UCSD-AML1 (cell line): Measurements from ENCODE around the gene MMUT.
"Not testable (repeated sequence)": the region's sequence is repeated elsewhere in the genome, so short reads cannot be mapped to it uniquely, and the experiment has no call there.

ENCODE experiments used
- DNase-seq: peaks from one replicate; lab custom pipeline; 2025; ENCODE audit not compliant: unreplicated experiment; lab: John Stamatoyannopoulos, UW

MMUT gene

DNA sequence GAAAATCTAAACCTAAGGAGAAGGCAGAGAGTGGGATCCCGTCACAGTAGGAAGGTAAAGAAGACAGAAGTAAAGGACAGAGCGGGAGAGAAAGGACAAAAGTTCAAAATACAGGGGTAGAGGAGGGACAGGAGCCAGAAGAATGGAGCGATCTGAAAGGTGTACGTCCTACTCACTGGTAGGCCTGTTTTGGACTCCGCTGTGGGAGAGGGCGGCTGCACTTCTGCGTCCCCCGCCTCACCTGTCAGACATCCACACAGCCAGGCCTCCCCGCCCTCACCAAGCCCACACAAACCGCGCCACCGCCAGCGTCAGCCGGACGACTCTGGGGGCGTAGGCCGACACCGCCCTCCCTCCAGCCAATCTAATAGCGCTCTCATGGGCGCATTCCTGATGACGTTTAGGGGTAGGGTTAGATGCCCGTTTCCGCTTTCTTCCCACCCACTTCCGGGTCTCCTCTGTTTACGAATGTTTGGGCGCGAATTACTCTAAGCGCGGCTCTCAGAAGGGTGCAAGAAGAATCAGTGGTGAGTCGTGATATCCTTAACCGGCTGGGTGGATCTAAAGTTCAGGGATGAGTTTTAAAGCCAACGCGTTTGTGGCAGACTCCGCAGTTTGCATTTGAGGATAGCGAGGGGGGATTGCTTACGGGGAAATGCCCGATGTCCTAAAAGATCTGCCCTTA, at the start of gene MMUT, which contains the start of gene CENPQ:
MMUT (minus strand) TSS at position 327 of the 685 bp plus-strand sequence. CDS start 3,787 bp downstream, outside the sequence.
CENPQ (plus strand) TSS at position 444 of the 685 bp plus-strand sequence. CDS start 6,807 bp downstream, outside the sequence.
- peak; percentile 89 for DNase-seq

DNA sequence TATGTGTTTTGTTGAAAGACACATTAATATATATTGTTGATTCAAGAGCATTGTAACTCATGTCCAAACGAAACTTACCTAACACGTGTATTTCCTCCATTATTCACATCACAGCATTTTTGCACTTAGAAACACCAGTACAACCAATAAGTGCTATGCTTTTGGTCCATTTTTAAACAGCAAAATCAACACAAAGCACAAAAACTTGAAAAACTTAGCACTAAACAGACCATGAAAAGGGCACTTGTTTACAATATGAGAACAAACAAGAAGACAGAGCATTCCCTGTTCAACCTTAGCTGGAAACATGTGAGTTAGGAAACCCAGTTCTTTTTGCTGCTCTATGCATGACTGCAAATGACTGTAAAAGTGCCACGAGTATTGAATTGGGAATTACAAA, 46.3 kb upstream of the MMUT start:
- DNase-seq, result no peak

DNA sequence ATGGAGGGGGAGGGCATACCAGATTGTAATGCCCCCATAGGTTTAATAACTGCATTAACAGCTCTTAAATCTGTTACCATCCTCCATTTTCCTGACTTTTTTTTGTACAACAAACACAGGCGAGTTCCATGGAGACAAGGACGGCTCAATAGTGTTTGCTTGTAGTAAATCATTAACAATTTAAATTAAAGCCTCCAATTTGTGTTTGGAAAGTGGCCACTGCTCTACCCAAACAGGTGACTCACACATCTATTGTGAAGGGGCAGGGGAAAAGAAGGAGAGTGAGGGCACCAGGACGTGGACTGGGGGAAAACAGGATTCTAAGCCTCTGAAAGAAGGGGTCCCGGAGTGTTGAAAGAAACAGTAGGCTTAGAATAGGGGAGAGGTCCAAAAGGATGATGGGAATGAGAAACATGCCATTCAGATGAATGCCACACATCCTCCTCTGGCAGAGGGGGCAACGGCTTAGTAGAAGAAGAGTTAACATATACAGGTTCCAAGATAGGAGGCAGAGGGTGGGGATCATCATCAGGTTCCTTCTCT, 43.6 kb upstream of the MMUT start:
- DNase-seq, result no peak

- DNase-seq, result no peak
Observed at GRCh38 chr6:49504666-49505065, 41.6 kb upstream of the MMUT start.

- no peak for DNase-seq
Observed at GRCh38 chr6:49499623-49500022, 36.6 kb upstream of the MMUT start, which contains the start of gene GLYATL3. Gene GLYATL3 (plus strand): TSS chr6:49499923. CDS start chr6:49511991, 12,068 bp downstream.

DNA sequence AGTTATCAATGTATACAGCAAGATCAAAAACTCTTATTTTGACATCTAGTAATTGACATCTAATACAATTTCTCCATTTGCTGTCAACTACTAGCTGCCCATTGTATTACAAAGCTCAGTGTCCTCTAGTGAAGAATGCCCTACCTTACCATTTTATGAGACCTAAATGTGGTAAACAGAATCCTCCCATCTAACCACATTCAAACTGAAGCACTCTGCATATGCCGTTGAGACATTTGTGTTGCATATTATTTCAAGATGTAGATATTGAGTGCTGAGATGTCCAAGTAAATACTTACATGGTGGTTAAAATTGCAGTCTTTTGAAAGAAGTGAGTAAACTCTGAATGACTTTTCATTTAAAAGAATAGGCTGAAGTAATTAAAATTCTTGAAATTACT, 36.1 kb upstream of the MMUT start:
- DNase-seq, result no peak

DNA sequence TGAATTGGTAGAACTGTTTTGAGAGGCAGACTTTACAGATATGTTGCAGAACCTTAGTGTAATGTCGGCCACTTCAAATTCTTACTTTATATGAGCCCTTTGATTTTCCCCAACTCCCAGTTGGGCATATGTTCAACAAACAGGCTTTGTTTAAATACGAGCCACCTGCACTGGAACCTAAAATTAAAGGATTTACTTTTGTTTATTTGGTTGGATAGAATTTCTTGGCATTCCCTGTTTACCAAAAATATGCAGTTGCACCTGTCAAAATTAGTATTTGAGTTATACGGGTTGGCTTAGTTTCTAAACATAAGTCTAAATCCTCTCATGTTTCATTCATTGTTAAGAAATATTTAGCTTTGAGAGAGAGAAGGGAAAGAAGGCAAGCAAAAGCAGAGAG, 34.3 kb upstream of the MMUT start:
- no peak for DNase-seq

DNA sequence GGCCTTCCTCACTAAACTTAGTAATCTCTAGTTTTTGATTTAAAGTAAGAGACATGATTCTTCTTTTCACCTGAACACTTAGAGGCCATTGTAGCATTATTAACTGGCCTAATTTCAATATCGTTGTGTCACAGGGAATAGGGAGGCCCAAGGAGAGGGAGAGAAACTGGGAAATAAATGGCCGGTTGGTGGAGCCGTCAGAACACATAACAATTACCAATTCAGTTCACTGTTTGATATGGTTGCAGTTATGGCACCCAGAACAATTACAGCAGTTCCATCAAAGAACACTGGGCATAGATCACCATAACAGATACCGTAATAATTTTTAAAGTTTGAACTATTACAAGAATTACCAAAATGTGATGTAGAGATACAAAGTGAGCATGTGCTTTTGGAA, 27.6 kb upstream of the MMUT start:
- DNase-seq, result no peak

GRCh38 chr6:49483380-49483779, 20.3 kb upstream of the MMUT start:
- not testable (repeated sequence) for DNase-seq

- not testable (repeated sequence) for DNase-seq
Observed at GRCh38 chr6:49481846-49482245, 18.8 kb upstream of the MMUT start.

DNA sequence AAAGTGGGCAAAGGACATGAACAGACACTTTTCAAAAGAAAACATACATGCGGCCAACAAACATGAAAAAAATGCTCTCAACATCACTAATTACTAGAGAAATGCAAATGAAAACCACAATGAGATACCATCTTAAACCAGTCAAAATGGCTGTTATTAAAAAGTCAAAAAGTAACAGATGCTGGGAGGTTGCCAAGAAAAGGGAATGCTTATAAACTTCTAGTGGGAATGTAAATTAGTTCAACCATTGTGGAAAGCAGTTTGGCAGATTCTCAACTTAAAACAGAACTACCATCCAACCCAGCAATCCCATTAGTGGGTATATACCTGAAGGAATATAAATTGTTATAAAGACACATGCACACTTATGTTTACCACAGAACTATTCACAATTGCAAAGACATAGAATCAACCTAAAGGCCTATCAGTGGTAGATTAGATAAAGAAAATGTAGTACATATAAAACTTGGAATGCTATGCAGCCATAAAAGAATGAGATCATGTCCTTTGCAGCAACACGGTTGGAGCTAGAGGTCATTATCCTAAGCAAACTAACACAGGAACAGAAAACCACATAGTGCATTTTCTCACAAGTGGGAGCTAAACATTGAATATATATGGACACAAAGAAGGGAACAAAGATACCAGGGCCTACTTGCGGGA, 16.4 kb upstream of the MMUT start:
- no peak for DNase-seq

- DNase-seq, result not testable (repeated sequence)
Observed at GRCh38 chr6:49476564-49476963, 13.5 kb upstream of the MMUT start.

GRCh38 chr6:49468042-49468441, 5.0 kb upstream of the MMUT start:
- DNase-seq, result no peak

- no peak for DNase-seq
Observed at GRCh38 chr6:49464691-49465090, 1.6 kb upstream of the MMUT start.

GRCh38 chr6:49463612-49463967, 537 bp upstream of the MMUT start:
- no peak for DNase-seq

GRCh38 chr6:49462599-49462926, 490 bp downstream of the MMUT start:
- no peak for DNase-seq

DNA sequence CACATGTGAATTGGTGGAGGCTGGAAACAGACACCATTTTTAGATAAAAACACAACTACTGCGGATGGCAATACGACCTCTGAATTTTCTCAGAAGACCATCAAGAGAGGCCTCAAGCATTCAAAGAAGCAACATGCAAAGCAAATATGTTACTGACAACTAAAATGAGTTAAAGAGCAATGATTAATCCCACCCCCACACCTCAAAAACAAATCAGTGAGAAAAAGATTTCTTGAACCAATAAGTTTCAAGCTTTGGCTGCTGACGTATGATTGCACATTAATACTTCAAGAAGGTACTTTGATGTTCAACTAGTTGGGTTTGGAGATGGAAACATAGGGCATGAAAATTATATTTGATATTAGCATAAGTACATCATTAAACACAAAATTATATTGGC, 982 bp downstream of the MMUT start:
- DNase-seq, result no peak

GRCh38 chr6:49457771-49458170, 5.3 kb downstream of the MMUT start:
- no peak for DNase-seq

GRCh38 chr6:49454787-49455709, 8.0 kb downstream of the MMUT start:
- DNase-seq, result no peak

DNA sequence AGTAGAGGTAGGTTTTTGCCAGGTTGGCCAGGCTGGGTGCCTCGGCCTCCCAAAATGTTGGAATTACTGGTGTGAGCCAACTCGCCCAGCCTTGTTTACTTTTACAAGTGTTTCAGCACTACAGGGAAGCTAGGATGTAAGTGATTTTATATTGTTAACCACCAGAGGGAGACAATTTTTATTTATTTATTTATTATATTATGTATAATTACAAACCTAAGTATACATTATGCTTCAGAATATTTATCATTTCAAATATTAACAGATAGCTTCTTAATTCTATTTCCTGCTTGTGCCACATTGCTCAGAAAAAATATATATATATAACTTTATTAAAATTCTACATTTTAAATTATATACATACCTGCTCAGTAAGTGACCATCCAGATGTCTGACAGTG, 9.8 kb downstream of the MMUT start:
- peak; percentile 9 for DNase-seq

GRCh38 chr6:49430866-49431265, 32.2 kb downstream of the MMUT start:
- DNase-seq, result no peak
